Ishikawa (cell line): ENCODE data around the gene TPO.

Source experiments
- CEBPB ChIP-seq: IDR thresholded peaks from 2 replicates; pipeline ENCODE4 v1.6.1; 2012
- CREB1 ChIP-seq: IDR thresholded peaks from 2 replicates; pipeline ENCODE4 v1.6.1; 2012; ENCODE audit warnings: low read depth
- EGR1 ChIP-seq: IDR thresholded peaks from 2 replicates; pipeline ENCODE4 v1.6.1; 2012
- EP300 ChIP-seq: IDR thresholded peaks from 2 replicates; pipeline ENCODE4 v1.6.1; 2012; ENCODE audit warnings: borderline replicate concordance
- FOXM1 ChIP-seq: IDR thresholded peaks from 2 replicates; pipeline ENCODE4 v1.6.1; 2012; ENCODE audit warnings: low read depth, borderline replicate concordance
- NFIC ChIP-seq: IDR thresholded peaks from 2 replicates; pipeline ENCODE4 v1.6.1; 2012
- RAD21 ChIP-seq: IDR thresholded peaks from 2 replicates; pipeline ENCODE4 v1.6.1; 2012; ENCODE audit warnings: low read depth
- TAF1 ChIP-seq: IDR thresholded peaks from 2 replicates; pipeline ENCODE4 v1.6.1; 2012; ENCODE audit warnings: low read depth, mild to moderate bottlenecking
- TCF12 ChIP-seq: IDR thresholded peaks from 2 replicates; pipeline ENCODE4 v1.6.1; 2012; ENCODE audit warnings: low read depth
- TEAD4 ChIP-seq: IDR thresholded peaks from 2 replicates; pipeline ENCODE4 v1.6.1; 2012
- YY1 ChIP-seq: IDR thresholded peaks from 2 replicates; pipeline ENCODE4 v1.6.1; 2012; ENCODE audit warnings: low read depth
- ZBTB7A ChIP-seq: IDR thresholded peaks from 2 replicates; pipeline ENCODE4 v1.6.1; 2012; ENCODE audit warnings: low read depth
- TF ChIP-seq, protein P1 (sequence below): IDR thresholded peaks from 2 replicates; pipeline ENCODE4 v1.6.1; 2012
- TF ChIP-seq, protein P2 (sequence below): IDR thresholded peaks from 2 replicates; pipeline ENCODE4 v1.6.1; 2012
- TF ChIP-seq, protein P3 (sequence below): IDR thresholded peaks from 2 replicates; pipeline ENCODE4 v1.6.1; 2012; ENCODE audit warnings: low read depth, mild to moderate bottlenecking

The TPO gene

DNA sequence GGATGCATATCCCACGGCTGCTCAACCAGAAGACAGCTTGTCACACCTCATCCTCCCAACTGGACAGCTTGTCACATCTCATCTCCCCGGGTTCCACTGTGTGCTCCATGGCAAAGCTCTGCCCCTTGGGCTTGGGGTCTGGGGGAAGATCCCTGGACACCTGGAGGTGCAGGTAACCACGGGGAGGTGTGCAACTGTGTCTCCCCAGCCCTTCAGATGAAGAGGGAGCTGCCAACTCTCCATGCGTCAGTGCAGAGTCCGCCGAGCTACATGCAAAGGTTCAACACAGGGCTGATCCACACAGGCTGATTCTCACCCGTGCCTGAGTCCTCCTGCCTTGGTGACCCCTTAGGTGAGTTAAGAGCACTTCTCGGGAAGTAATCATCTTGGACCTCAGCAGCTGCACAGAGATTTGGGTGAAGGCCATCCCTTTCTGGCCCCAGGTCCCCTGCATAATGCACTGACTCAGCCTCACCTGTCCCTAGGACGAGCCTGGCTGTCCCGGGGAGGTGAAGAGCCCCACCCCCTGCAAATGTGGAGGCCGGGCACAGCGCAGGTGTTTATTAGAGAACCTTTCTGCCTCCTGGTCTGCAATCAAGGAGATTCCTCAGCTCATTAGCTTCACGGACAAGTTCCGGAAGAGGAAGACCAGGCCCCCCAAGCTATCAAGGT, 173.1 kb downstream of the TPO start:
- TF ChIP-seq TAF1 = no peak
- no peak for TF ChIP-seq TCF12
- no peak for TF ChIP-seq EP300
- TF ChIP-seq EGR1 = no peak
- no peak for TF ChIP-seq RAD21
- no peak for TF ChIP-seq TEAD4
- TF ChIP-seq CREB1 = no peak
- no peak for TF ChIP-seq CEBPB
- TF ChIP-seq, protein P1, sequence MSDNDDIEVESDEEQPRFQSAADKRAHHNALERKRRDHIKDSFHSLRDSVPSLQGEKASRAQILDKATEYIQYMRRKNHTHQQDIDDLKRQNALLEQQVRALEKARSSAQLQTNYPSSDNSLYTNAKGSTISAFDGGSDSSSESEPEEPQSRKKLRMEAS = no peak
- no peak for TF ChIP-seq ZBTB7A
- TF ChIP-seq, protein P2, sequence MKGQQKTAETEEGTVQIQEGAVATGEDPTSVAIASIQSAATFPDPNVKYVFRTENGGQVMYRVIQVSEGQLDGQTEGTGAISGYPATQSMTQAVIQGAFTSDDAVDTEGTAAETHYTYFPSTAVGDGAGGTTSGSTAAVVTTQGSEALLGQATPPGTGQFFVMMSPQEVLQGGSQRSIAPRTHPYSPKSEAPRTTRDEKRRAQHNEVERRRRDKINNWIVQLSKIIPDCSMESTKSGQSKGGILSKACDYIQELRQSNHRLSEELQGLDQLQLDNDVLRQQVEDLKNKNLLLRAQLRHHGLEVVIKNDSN = no peak
- no peak for TF ChIP-seq YY1
- TF ChIP-seq, protein P3, sequence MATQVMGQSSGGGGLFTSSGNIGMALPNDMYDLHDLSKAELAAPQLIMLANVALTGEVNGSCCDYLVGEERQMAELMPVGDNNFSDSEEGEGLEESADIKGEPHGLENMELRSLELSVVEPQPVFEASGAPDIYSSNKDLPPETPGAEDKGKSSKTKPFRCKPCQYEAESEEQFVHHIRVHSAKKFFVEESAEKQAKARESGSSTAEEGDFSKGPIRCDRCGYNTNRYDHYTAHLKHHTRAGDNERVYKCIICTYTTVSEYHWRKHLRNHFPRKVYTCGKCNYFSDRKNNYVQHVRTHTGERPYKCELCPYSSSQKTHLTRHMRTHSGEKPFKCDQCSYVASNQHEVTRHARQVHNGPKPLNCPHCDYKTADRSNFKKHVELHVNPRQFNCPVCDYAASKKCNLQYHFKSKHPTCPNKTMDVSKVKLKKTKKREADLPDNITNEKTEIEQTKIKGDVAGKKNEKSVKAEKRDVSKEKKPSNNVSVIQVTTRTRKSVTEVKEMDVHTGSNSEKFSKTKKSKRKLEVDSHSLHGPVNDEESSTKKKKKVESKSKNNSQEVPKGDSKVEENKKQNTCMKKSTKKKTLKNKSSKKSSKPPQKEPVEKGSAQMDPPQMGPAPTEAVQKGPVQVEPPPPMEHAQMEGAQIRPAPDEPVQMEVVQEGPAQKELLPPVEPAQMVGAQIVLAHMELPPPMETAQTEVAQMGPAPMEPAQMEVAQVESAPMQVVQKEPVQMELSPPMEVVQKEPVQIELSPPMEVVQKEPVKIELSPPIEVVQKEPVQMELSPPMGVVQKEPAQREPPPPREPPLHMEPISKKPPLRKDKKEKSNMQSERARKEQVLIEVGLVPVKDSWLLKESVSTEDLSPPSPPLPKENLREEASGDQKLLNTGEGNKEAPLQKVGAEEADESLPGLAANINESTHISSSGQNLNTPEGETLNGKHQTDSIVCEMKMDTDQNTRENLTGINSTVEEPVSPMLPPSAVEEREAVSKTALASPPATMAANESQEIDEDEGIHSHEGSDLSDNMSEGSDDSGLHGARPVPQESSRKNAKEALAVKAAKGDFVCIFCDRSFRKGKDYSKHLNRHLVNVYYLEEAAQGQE = no peak

DNA sequence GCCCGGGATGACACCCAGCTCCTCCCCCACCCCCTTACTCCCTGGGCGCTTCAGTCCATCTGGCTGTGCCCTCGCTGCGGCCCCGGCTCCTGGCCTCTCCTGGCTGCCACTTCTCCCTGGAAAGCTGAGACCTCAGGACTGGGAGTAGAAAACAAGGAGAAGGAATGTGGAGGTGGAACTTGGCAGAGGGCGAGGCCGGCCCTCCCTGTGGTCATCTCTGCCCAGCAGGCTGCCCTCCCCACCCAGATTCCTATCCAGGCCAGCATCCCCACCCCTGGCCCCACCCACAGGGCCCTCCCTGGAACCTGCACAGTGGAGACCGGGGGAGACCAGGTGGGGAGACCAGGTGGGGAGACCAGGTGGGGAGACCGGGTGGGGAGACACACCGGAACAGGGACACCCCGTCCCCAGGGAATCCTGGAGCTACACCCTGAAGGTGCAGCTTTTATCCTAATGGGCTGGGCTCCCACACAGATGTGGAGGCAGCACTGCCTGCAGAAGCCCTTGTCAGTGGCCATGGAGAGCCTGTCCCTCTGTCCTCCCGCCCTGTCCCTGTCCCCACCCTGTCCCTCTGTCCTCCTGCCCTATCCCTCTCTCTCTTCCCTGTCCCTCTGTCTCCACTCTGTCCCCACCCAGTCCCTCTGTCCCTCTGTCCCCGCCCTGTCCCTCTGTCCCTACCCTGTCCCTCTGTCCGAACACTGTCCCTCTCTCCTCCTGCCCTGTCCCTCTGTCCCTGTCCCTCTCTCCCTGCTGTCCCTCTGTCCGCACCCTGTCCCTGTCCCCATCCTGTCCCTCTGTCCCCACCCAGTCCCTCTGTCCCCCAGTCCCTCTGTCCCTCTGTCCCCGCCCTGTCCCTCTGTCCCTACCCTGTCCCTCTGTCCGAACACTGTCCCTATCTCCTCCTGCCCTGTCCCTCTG, 173.9 kb downstream of the TPO start:
- no peak for TF ChIP-seq ZBTB7A
- TF ChIP-seq YY1 = no peak
- peak; percentile 94 for TF ChIP-seq TEAD4
- no peak for TF ChIP-seq CREB1
- TF ChIP-seq, protein P1 = peak; percentile 39; the same call in 1 of the 2 replicates
- TF ChIP-seq NFIC = peak; percentile 93
- TF ChIP-seq RAD21 = peak; percentile 18; the same call in 1 of the 2 replicates
- peak; percentile 49; the same call in 1 of the 2 replicates for TF ChIP-seq EGR1
- TF ChIP-seq EP300 = peak; percentile 94
- no peak for TF ChIP-seq CEBPB
- TF ChIP-seq TAF1 = peak; percentile 30; the same call in 1 of the 2 replicates
- TF ChIP-seq, protein P3 = no peak
- TF ChIP-seq FOXM1 = peak; percentile 83
- TF ChIP-seq TCF12 = peak; percentile 94
- TF ChIP-seq, protein P2 = peak; percentile 12; the same call in 1 of the 2 replicates

DNA sequence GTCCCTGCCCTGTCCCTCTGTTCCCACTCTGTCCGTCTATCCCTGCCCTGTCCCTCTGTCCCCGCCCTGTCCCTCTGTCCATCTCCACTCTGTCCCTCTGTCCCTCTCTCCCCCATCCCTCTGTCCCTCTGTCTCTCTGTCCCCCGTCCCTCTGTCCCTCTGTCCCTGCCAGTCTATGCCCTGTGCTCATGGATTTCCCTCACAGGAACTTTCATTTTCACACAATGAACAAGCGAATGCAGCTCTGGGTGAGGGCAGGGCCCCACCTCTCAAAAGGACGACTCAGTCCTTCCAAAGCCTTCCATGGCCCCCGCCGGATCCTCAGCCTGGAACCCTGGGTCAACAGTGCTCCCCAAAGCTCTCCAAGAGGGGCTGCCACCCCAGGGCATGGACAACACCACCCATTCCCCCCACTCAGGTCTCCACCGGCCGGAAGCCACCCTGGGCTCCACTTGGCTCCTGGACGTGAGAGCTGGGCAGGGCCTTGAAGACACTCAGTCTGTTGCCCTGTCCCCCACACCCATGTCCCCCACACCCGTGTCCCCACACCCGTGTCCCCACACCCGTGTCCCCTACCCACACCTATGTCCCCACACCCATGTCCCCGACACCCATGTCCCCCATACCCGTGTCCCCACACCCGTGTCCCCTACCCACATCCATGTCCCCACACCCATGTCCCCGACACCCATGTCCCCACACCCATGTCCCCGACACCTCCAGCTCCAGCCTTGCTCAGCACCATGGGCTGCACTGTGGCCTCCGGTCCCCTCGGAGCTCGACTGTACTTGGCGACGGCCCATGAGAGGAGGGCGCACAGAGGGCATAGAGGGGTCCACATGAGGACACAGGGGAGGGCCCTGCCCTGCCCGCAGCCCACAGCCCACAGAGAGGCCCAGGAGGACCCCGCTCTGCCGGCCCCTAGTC, 175.1 kb downstream of the TPO start:
- TF ChIP-seq YY1 (no peak), CEBPB (no peak), TEAD4 (no peak), CREB1 (no peak), NFIC (no peak), EGR1 (no peak)
- TF ChIP-seq, protein P3 = no peak
